K562 (cell line): ENCODE measurements around the gene KIF9. TPM values are rescaled to one million over a fixed set of nuclear protein-coding genes. Genes with fewer than 3 reads are reported as not detected.

Experiments used
- ATAC-seq: fragments of 200-7000 bp; cut with Tn5 transposase; 3 replicates; pipeline ENCODE4 v1.9.1; 2020; ENCODE audit warnings: moderate library complexity
- BruUV-seq: library from RNA; stranded (reverse); fragments of 400-500 nt; replicated peaks from 2 replicates; lab custom pipeline; 2021; lab: Mats Ljungman, UMichigan
- CTCF ChIA-PET: fragments of 300-600 bp; formaldehyde crosslinking; extraction: SDS; loops from one replicate; lab custom pipeline; 2021; ENCODE audit warnings: low intra/inter-chr PET ratio; lab: Yijun Ruan, JAX
- POLR2A ChIA-PET: fragments of 300-600, 350-650 bp; sonication (Branson Sonifier 250); formaldehyde crosslinking; extraction: SDS; loops from one replicate; lab custom pipeline; 2021; ENCODE audit warnings: antibody characterized with exemption, inconsistent platforms; lab: Yijun Ruan, JAX
- DNase-seq, 4 experiments: peaks; one replicate each; pipeline versions ENCODE4 v3.0.0 to v3.0.0-alpha.2; 2011 to 2018; ENCODE audit warnings: low spot score in 3 of 4, mixed read lengths in 3 of 4; ENCODE audit errors: extremely low read depth in 1 of 4
- FAIRE-seq: peaks from 2 replicates; lab custom pipeline; 2011; peaks lifted over from hg19 to GRCh38; lab: Jason Lieb, UNC
- H2AFZ ChIP-seq: 2 replicates; pipeline ENCODE4 v1.6.0; 2011; ENCODE audit warnings: low read depth, low read length, control low read depth, inconsistent platforms
- H3K27ac ChIP-seq: fragments of 200-600 bp; 3 replicates; pipeline ENCODE4 v1.8.0; 2011; ENCODE audit warnings: low read depth, mild to moderate bottlenecking, control low read depth, inconsistent platforms, low read length, moderate library complexity, mixed read lengths; ENCODE audit errors: extremely low read depth
- H3K27me3 ChIP-seq, 2 experiments: fragments of 300-600 bp in 1 of 2; 2 replicates in 1 of 2; 3 replicates in 1 of 2; pipeline versions ENCODE4 v1.6.0 to v1.8.0; 2011; ENCODE audit warnings: inconsistent platforms in 2 of 2, low read length in 2 of 2, mild to moderate bottlenecking in 1 of 2, mixed read lengths in 1 of 2, moderate library complexity in 1 of 2; ENCODE audit not compliant: control insufficient read depth in 2 of 2, insufficient read depth in 2 of 2
- H3K36me3 ChIP-seq: fragments of 300-600 bp; 3 replicates; pipeline ENCODE4 v1.8.0; 2011; ENCODE audit warnings: mild to moderate bottlenecking, low read length, inconsistent platforms; ENCODE audit not compliant: control insufficient read depth, insufficient read depth
- H3K4me1 ChIP-seq, 2 experiments: fragments of 200-600 bp in 1 of 2; replicated peaks in 1 of 2; 2 replicates in 1 of 2; 3 replicates in 1 of 2; pipeline versions ENCODE4 v1.5.1 to v1.8.0; 2011; ENCODE audit warnings: inconsistent platforms in 2 of 2, low read length in 2 of 2, mild to moderate bottlenecking in 1 of 2, mixed read lengths in 1 of 2, moderate library complexity in 1 of 2; ENCODE audit not compliant: control insufficient read depth in 2 of 2, insufficient read depth in 2 of 2
- H3K4me2 ChIP-seq: 2 replicates; pipeline ENCODE4 v1.6.1; 2011; ENCODE audit warnings: low read length, control low read depth, inconsistent platforms, mixed read lengths; ENCODE audit not compliant: insufficient read depth
- H3K4me3 ChIP-seq: fragments of 200-600 bp; sonication (generic), shearing (Covaris generic); 2 replicates; pipeline ENCODE4 v1.5.1; 2016; ENCODE audit warnings: control low read depth, inconsistent platforms
- H3K79me2 ChIP-seq: fragments of 200-600 bp; 3 replicates; pipeline ENCODE4 v1.8.0; 2011; ENCODE audit warnings: low read length, inconsistent platforms; ENCODE audit not compliant: control insufficient read depth, insufficient read depth
- H3K9ac ChIP-seq, 2 experiments: 2 replicates each; pipeline versions ENCODE4 v1.6.0 to v1.6.1; 2011; ENCODE audit warnings: low read depth in 2 of 2, low read length in 2 of 2, control low read depth in 1 of 2, inconsistent platforms in 1 of 2, mild to moderate bottlenecking in 1 of 2, mixed read lengths in 1 of 2; ENCODE audit not compliant: insufficient read depth in 1 of 2
- H3K9me1 ChIP-seq: one replicate; pipeline ENCODE4 v1.6.0; 2011; ENCODE audit warnings: inconsistent platforms, mild to moderate bottlenecking, low read length, moderate library complexity; ENCODE audit not compliant: control insufficient read depth, insufficient read depth
- H3K9me3 ChIP-seq: replicated peaks from 2 replicates; pipeline ENCODE4 v1.5.1; 2011; ENCODE audit warnings: low read depth, low read length, inconsistent platforms; ENCODE audit not compliant: control insufficient read depth, insufficient read depth
- H4K20me1 ChIP-seq: replicated peaks from 2 replicates; pipeline ENCODE4 v1.6.1; 2011; ENCODE audit warnings: low read length, inconsistent platforms, mixed read lengths; ENCODE audit not compliant: control insufficient read depth, insufficient read depth
- ATF4 ChIP-seq: fragments of 450-650 bp; formaldehyde crosslinking; IDR thresholded peaks from 2 replicates; pipeline ENCODE4 v1.4.0; 2022; ENCODE audit warnings: mild to moderate bottlenecking, moderate library complexity
- CEBPG ChIP-seq, 3 experiments: fragments of 200-800 bp in 1 of 3; sonication (Bioruptor generic) in 1 of 3; sonication (generic) in 1 of 3; formaldehyde crosslinking in 1 of 3; IDR thresholded peaks in 2 of 3; conservative IDR thresholded peaks in 1 of 3; 2 replicates each; pipeline versions ENCODE4 v1.6.1 to v1.8.0; 2016 to 2022; ENCODE audit warnings: missing compliant biosample characterization in 2 of 3, missing genetic modification characterization in 2 of 3, mild to moderate bottlenecking in 1 of 3, missing genetic modification reagents in 1 of 3
- FOXJ2 ChIP-seq: fragments of 200-800 bp; sonication (Bioruptor generic); IDR thresholded peaks from 2 replicates; pipeline ENCODE4 v1.6.1; 2016; ENCODE audit warnings: missing genetic modification characterization, missing compliant biosample characterization
- KLF6 ChIP-seq: fragments of 250-450 bp; sonication (Bioruptor Pico); IDR thresholded peaks from 2 replicates; pipeline ENCODE4 v1.4.0; 2020; ENCODE audit warnings: mild to moderate bottlenecking, moderate library complexity, borderline replicate concordance
- NCOA2 ChIP-seq, 2 experiments: fragments of 450-650 bp; IDR thresholded peaks; 2 replicates each; pipeline ENCODE4 v1.6.1; 2018; ENCODE audit warnings: mild to moderate bottlenecking in 2 of 2, moderate library complexity in 1 of 2; ENCODE audit not compliant: partially characterized antibody in 2 of 2
- SIN3B ChIP-seq: fragments of 450-650 bp; IDR thresholded peaks from 2 replicates; pipeline ENCODE4 v1.6.1; 2017; ENCODE audit warnings: low read depth, mild to moderate bottlenecking, moderate library complexity
- SMAD4 ChIP-seq: fragments of 250-450 bp; sonication (Bioruptor Pico); conservative IDR thresholded peaks from 2 replicates; pipeline ENCODE4 v1.8.0; 2021; ENCODE audit warnings: inconsistent platforms, mild to moderate bottlenecking, moderate library complexity
- TEAD2 ChIP-seq: fragments of 450-650 bp; IDR thresholded peaks from 2 replicates; pipeline ENCODE4 v1.6.1; 2016; ENCODE audit warnings: missing genetic modification characterization, control low read depth, missing compliant biosample characterization
- TRIM24 ChIP-seq, 2 experiments: fragments of 450-650 bp; IDR thresholded peaks; 2 replicates each; pipeline ENCODE4 v1.6.1; 2016
- VEZF1 ChIP-seq: fragments of 200-800 bp; sonication (Bioruptor generic); IDR thresholded peaks from 2 replicates; pipeline ENCODE4 v1.6.1; 2017; ENCODE audit warnings: missing genetic modification characterization, missing compliant biosample characterization
- ZNF175 ChIP-seq: fragments of 200-800 bp; sonication (Bioruptor generic); IDR thresholded peaks from 2 replicates; pipeline ENCODE4 v1.6.1; 2016; ENCODE audit warnings: low read depth, mild to moderate bottlenecking, missing genetic modification characterization, missing compliant biosample characterization
- ZNF197 ChIP-seq: fragments of 200-800 bp; sonication (Bioruptor generic); IDR thresholded peaks from 2 replicates; pipeline ENCODE4 v1.6.1; 2016; ENCODE audit warnings: low read depth, missing genetic modification characterization, missing compliant biosample characterization
- ZNF584 ChIP-seq: fragments of 200-800 bp; sonication (Bioruptor generic); IDR thresholded peaks from 2 replicates; pipeline ENCODE4 v1.6.1; 2016; ENCODE audit warnings: low read depth, mild to moderate bottlenecking, missing genetic modification characterization, missing compliant biosample characterization
- ZNF589 ChIP-seq: fragments of 200-800 bp; sonication (Bioruptor generic); IDR thresholded peaks from 2 replicates; pipeline ENCODE4 v1.6.1; 2016; ENCODE audit warnings: low read depth, missing genetic modification characterization, missing compliant biosample characterization
- ZNF740 ChIP-seq, 3 experiments: fragments of 200-800 bp in 1 of 3; sonication (Bioruptor generic) in 1 of 3; sonication (generic) in 1 of 3; formaldehyde crosslinking in 1 of 3; IDR thresholded peaks; 2 replicates each; pipeline versions ENCODE4 v1.6.1 to v1.8.0; 2016 to 2022; ENCODE audit warnings: mild to moderate bottlenecking in 2 of 3, missing compliant biosample characterization in 2 of 3, missing genetic modification characterization in 2 of 3, missing genetic modification reagents in 1 of 3
- WGBS: fragments of 100-300 bp; shearing (Covaris generic); methylation state at CpG from one replicate; pipeline ENCODE4 v1.1.6; 2016; ENCODE audit warnings: low coverage, mixed read lengths; ENCODE audit not compliant: insufficient coverage; ENCODE audit errors: missing lambda C conversion rate; 5-methylcytosine and 5-hydroxymethylcytosine counted together
- in situ Hi-C: fragments of 300-500 bp; cut with MboI; formaldehyde crosslinking; loops from 4 replicates; pipeline ENCODE4 v1.15.0; 2018; ENCODE audit warnings: inconsistent platforms, mixed read lengths
- intact Hi-C: fragments of 100-400 bp; cut with micrococcal nuclease; formaldehyde crosslinking; loops from 2 replicates; pipeline ENCODE4 v1.14.2; 2022
- polyA plus RNA-seq, 8 experiments: library from polyadenylated mRNA; depleted of rRNA in 4 of 8; stranded (reverse) in 5 of 8; unstranded in 3 of 8; fragments of >200 nt; fragmentation: Nextera tagmentation in 2 of 8; fragmentation: Illumina TruSeq in 1 of 8; extraction: Ambion mirVana in 2 of 8; extraction: Trizol in 1 of 8; gene quantifications; 2 replicates each; pipeline versions ENCODE4 v1.2.1 to v1.2.3, GENCODE V29; 2011 to 2014; ENCODE audit warnings: inconsistent platforms in 1 of 8, missing spikeins in 1 of 8
- total RNA-seq, 7 experiments: library from RNA; depleted of rRNA in 6 of 7; stranded (reverse); fragments of >200 nt in 6 of 7; fragmentation: Illumina TruSeq in 2 of 7; extraction: Trizol in 2 of 7; gene quantifications; 2 replicates each; pipeline versions ENCODE4 v1.2.1 to v1.2.3, GENCODE V29; 2011 to 2021; ENCODE audit warnings: low replicate concordance in 1 of 7

The KIF9 gene
- total and polyA plus RNA-seq, 9 of the 15 experiments (the other 6 are each of a cell fraction or from before 2014, with no cell fraction given): 16.9 to 56.9 (median 25.0) TPM

- in situ Hi-C loops: no loop called here
- Histone ChIP-seq H3K27ac (no peak overlapping the region), H4K20me1 (no peaks in the 10 kb centered on the region), H3K36me3 (no peaks in the 10 kb centered on the region), H3K4me2 (no peak overlapping the region), H3K9me1 (no peaks in the 10 kb centered on the region), H3K4me1 (peaks cover 2 to 6% of the 10 kb centered on the region in 2 experiments; a peak in 2 of 5 replicates), H3K4me3 (no peak overlapping the region), H3K9ac (no peak overlapping the region), H3K79me2 (no peaks in the 10 kb centered on the region), H2AFZ (no peak overlapping the region), H3K9me3 (no peaks in the 10 kb centered on the region), H3K27me3 (no peaks in the 10 kb centered on the region)
- BruUV-seq: no TSS peak
- no peak for ATAC-seq
- ChIA-PET CTCF (no interaction called here), POLR2A (interaction anchor here (0.7 to 1.5 kb wide), 3 partner anchors 10 to 11 kb away, joined by 3 to 11 read pairs (median 9); no protein-coding TSS in a partner anchor)
- no peak for DNase-seq
- no peak for FAIRE-seq
- 53% methylated on average over 3 of the region's 3 CpGs for WGBS
- intact Hi-C loops: no loop called here
- TF ChIP-seq NCOA2 (IDR thresholded peaks at IDR 0.05; ENCODE audit: partially characterized antibody in 2 of 2) (no peak), TRIM24 (IDR thresholded peaks at IDR 0.05) (peak in 1 of 2 experiments; percentile 62; a peak in 2 of 4 replicates), SMAD4 (CRISPR knock-in tag) (0 out of 2 replicates have a peak, but pooled peaks have one; percentile 38), ZNF197 (CRISPR knock-in tag) (peak; percentile 49; the same call in 1 of the 2 replicates), ATF4 (0 out of 2 replicates have a peak, but pooled peaks have one; percentile 14), ZNF175 (CRISPR knock-in tag) (peak; percentile 69), CEBPG (CRISPR knock-in tag; IDR thresholded peaks at IDR 0.05) (peak; percentile 48; the same call in 1 of the 2 replicates), CEBPG (tag; conservative IDR thresholded peaks at IDR 0.05 in 1 of 2, IDR thresholded peaks at IDR 0.05 in 1 of 2) (peak; percentile 63 to 82; a peak in 3 of 4 replicates), VEZF1 (no peak), KLF6 (CRISPR knock-in tag) (0 out of 2 replicates have a peak, but pooled peaks have one; percentile 22), FOXJ2 (tag) (no peak), TEAD2 (no peak), SIN3B (no peak), ZNF740 (CRISPR knock-in tag; IDR thresholded peaks at IDR 0.05) (no peak), ZNF740 (tag; IDR thresholded peaks at IDR 0.05) (0 out of 4 replicates have a peak, but pooled peaks of 1 of the 2 experiments have one; percentile 29), ZNF584 (peak; percentile 68; the same call in 1 of the 2 replicates), ZNF589 (CRISPR knock-in tag) (peak; percentile 26; the same call in 1 of the 2 replicates)
Observed at GRCh38 chr3:47210863-47211405, 71.7 kb downstream of the KIF9 start.
